GM21390 (cell line): ENCODE results near the gene PIEZO1.

Experiments used
- ATAC-seq: cut with Tn5 transposase; IDR thresholded peaks from one replicate; pipeline ENCODE4 v1.9.1; 2021; ENCODE audit not compliant: unreplicated experiment

Gene PIEZO1

DNA sequence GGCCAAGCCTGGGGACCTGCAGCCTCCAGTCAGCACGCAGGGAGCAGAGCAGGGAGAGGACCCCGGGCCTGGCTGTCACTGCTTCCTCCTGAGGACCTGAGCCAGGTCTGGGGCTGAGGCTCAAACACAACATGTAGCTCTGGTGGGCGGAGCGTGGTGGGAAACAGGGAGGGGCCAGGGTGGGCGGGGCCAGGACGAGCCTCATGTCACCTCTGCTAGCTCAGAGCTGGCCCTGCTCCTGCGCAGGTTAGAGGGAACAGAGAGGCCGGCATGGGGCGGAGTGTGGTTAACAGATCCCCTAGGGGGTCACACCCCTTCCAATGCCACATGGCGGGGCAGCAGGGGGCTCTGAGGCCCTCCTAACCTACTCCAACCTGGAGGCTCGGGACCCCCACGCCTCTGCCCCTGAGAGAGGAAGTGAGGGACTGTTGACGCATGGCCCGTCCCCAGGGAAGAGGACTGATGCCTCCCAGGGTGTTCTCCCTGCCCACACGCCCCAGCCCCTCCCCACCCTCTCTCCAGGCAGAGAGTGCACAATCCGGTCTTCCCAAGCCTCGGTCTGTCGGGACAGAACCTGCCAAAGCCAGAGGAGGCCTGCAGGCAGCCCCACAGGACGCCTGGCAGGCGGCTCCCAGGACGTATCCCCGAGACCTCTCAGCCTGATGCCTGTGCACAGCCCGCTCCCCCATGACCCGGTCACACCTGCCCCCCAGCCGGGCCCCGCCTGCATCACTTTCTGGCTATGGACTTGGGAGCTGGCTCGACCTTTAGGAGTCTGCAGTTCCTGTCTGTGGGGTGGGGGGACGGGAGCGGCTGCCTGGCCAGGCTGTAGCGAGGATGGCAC, 15.2 kb downstream of the PIEZO1 start:
- no peak for ATAC-seq

DNA sequence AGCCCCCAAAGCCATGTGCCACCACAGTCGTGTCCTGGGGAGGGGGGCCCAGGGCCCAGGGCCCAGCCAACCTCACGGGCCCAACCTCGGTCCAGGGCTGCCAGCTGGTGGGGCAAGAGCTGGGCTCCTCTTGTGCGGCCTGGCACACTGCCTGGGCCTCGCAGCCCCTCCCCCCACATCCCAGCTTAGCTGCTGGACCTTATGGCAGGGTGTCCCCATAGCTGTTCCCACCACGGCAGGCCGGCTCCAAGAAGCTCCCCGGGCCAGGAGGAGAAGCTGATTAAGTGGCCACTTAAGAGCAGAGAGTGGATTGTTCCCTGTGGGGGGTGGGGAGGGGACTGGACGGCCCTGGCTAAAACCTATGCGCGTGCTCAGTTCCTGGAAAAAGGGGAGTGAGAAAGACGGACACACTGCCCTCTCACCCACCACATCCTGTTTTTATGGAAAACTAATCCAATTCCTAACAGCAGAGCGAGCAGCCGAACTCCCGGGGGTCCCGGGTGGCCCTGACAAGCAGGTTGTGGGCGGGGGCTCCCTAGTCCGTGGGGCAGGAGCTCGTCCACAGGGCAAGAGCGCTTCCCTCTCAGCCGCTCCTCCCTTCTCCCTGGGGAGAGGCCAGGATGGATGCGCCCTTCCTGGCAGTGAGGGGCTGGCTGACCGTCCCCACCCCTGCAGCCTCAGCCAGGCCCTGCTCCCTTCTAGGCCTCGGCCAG, 16.8 kb downstream of the PIEZO1 start:
- no peak for ATAC-seq

DNA sequence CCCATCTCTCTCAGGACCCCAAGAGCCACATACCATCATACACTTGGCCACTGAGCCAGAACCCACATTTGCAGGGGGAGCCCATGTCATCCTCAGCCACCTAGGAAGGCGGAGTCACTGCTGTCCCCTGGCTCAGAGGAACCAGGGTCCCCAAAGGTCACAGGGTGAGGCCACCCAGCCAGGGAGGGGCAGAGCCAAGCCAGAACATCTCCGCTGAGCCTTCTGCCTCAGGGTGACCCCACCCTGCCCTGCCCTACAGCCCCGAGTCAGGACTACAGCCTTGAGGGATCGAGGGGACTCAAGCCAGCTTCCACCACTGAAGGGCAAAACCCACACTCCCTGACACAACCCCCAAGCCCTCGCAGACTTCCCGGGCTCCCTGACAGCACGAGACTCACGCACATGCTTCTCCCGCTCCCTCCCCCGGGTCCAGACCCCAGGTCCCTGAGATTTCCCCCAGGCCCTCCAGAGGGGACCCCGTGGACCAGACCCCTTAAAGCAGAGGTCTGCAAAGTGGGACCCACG, 17.4 kb downstream of the PIEZO1 start:
- no peak for ATAC-seq

DNA sequence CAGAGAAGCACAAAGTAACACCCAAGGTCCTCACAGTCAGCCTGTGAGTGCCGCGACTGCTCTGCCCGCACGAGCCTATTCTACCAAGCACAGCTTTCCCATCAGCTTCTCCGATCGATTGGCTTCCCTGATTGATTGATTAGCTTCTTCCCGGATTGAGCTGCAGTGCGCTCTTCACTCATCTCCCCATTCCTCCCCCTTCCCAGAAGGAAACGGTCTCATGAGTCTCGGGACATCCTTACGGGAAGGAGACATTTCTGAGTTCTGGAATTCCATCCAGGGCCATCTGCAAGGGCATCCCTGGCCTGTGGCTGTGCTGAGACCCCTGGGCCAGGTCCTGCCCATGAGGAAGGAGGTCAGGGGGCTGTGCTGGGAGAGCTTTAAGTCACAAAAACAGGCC, 18.0 kb downstream of the PIEZO1 start:
- ATAC-seq = no peak

DNA sequence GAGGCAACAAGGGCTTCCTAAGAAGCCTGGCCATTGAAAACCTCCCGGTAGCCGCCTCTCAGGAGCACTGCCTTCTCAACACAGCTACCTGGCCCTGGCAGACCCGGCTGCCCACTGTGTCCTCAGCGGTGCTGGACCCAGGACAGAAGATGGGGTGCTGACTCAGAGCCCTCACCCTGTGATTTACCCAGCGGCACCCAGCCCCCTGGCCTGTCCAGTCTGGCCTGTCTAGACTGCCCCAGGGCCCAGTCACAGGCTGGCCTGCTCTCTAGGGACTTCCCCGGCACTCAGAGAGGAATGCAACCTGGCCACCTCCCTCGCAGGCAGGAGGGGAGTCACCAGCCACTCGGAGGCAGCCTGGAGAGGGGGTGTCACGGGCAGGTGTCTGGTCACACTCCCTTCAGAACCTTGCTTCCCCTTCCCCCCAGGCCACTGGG, 20.1 kb downstream of the PIEZO1 start:
- ATAC-seq = no peak

DNA sequence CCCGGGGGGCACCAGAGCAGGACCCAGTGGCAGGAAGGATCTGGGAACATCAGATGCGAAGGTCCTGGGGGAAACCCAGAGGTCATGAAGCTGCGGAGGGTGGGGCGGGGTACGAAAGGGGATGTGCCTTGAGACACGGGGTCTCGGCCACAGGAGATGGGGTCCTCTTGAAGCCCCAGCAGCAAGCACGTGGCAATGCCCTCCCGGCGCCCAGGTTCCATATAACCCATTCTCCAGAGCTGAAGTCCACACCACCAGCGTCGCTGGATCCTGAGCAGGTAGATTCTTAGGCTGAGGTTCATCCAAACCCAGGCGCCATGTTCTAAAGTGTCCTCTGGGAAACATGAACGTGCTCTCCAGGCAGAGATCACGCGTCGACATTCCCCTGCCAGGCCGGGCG, 20.9 kb downstream of the PIEZO1 start:
- no peak for ATAC-seq

DNA sequence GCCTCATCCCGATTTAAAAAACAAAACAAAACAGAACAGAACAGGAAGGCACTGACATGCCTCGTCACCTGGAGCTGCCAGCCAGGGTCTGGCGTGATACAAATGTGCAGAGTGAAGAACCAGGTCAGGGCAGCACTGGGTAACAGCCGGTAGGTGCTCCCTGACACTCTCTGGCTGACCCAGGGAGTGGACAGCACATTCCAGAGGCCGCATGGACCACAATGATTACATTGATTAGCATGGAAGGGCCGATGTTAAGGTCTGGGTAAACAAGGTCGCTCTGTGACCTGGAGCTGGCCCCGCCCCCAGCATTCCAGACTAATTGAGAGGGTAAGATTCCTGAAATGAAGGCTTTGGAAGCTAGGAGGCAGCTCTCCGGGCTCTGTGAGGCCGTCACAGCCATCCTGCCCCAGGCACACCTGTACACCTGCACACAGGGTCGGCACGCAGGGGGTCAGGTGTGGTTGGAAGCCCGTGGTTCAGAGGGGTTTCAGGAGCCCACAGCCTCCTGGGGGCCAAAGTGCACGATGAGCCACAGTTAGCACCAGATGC, 21.4 kb downstream of the PIEZO1 start:
- ATAC-seq = no peak

DNA sequence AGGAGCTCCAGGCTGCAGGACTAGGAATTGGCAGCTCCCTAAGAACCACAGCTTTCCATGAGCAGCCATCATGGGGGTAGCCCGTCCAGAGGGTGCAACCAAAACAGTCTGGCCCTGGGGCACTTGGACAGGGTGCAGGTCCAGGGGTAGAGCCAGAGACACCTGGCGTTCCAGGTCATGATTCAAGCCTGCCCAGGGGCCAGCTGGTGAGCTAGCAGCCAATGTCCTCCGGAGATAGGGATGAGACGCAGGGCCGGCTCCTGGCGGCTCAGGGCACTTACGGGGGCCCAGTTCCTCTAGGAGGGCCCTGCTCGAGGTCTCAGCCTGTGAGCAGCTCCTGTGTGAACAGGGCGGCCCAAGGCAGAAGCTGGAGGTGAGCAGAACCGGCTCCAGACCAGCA, 22.1 kb downstream of the PIEZO1 start:
- no peak for ATAC-seq

DNA sequence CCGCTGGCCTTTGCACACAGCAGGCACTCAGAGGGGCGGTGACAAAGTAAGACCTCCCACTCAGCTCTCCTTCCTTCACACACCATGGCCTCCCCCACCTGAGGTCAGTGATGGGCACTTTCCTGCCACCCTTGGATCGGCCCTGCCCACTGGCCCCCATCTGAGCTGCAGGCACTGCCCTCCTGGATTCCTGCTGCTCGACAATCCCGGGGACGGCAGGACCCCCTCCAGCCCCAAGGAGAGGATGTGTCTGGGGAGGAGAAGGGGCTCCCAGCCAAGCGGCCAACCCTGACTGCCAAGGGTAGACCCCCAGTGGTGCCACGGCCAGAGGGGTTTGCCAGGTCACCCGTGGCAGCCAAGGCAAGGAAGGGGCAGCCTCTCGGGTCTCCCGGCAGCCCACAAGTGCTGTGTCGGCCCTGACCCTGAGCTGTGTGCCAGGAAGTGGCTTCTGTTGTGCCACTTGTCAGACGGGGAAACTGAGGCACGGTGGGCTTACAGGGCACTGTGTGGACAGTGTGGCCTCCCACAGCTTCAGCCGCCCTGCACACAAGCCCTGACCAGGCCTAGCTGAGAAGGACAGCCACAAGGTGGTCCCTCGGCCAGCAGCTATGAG, 22.7 kb downstream of the PIEZO1 start:
- ATAC-seq = no peak

DNA sequence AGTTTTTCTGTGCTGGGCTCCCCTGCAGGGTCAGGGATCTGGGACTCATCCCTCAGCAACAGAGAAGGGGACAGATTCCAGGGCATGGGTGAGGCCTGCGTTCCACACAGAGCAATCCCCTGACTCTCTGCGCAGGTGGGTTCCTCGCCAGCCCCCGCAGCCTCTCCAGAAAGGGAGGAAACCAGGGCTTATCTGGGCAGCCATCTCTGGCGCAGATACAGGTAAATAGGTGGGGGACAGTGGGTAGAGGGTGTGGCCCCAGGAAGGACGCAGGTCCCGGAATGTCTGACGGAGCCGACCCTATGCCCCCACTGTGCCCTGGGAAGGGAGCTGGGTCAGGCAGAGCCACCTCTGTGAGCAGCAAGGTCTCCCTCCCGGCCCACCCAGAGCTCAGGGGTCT, 23.2 kb downstream of the PIEZO1 start:
- no peak for ATAC-seq

DNA sequence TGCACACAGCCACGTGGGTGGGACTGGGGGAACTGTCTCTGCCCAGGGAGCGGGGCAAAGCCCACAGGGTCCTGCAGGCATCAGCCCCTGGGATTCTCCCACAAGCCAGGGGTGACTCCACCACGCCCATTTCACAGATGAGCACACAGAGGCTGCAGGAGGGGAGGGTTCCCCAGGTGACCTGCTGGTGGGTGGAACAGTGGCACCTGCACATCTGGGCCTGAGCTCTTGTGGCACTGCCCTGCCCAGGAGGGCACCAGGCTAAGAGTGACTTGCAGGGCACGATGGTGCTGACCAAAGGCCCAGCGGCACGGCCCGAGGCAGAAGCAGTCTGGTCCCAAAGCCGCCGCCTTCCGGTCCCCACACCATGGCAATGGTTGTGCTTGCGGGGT, 23.9 kb downstream of the PIEZO1 start:
- ATAC-seq = no peak

DNA sequence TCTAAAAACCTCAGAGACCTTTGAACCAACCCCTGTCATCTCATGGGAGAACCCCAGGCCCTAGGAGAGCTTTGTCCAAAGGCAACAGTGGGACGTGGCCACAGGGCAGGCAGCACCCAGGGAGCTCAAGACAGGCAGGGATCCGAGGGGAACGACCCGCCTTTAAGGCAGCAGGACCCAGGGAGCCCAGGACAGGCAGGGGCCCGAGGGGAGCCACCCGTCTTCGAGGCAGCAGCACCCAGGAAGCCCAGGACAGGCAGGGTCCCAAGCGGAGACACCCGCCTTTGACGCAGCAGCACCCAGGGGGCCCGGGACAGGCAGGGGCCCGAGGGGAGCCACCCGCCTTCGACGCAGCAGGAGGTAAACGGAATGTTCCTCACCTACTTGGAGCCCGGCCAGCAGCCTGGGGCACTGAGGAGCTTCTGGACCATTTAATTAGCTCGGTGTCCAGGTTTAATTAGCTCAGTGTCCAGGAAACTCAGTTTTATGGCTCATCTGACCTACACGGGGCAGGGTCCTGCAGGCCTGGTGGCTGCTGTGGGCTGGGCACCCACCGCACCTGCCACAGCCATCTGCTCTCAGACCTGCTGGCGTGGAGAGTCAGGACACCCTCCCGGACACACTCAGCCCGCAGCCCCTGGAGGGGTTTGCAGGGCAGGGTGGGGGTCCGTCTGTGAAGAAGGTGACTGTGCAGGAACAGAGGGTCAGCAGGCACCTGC, 24.4 kb downstream of the PIEZO1 start:
- no peak for ATAC-seq

DNA sequence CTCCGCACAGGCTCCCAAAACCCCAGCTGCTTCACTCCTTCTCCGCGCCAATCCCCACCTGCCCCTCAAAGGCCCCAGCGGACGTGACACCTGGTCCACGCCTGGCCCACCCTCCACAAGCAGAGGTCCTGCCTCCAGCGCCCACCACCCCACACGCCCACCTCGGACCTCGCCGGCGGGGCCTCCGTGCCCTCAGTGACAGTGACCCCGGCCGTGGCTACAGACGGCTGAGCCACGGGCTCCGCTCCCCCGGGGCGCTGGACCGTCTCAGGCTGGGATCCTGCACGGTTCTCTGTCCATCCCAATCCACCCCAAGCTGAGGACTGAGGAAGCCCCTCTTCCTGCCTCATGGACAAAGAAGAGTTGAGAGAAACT, 25.1 kb downstream of the PIEZO1 start:
- ATAC-seq = no peak

DNA sequence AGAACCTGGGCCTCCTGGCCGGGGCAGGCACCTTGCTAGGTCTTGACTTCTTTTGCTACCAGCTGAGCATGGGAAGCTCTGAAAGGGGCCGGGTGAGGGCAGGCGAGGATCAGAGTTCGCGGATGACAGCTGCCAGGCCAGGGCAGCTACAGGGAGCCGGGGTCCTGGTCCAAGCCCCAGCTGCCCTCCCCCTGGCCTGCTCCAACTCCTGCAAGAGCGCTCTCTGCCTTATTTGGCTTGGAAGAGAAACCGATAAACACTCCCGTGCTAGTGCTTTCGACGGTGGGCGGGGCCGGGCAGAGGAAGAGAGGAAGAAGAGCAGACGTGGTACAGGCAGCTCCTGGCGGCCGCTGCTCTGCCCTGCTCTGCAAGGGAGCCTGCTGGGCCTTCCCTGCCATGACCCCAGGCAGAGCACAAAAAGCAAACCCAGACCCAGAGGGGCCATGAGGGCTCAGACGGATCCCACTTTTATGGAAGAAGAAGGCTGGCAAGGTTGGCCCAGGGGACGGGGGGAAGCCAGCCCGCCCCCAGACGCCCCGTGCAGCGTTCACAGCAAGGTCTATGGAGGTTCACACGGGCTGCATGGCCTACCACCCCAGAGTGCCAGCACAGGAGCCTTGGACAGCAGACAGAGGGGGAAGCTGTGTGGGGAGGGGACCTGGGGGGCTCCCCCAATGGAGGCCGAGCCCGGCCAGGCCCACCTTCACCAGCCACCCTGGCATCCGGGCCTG, 25.6 kb downstream of the PIEZO1 start:
- no peak for ATAC-seq

DNA sequence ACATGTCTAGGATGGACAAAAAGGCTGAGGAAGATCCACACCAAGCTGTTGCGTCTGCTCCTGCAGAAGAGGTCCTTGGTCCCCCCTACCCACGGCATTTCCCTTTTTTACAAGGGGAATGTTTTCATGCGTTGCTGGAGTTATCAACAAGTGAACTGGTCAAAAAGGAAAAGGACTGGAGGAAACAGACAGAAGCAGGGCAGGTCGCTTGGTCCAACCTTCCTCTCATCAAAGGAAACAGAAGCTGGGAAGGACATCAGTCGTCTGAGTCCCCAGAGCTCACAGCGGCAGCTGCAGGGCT, 26.1 kb downstream of the PIEZO1 start:
- no peak for ATAC-seq

DNA sequence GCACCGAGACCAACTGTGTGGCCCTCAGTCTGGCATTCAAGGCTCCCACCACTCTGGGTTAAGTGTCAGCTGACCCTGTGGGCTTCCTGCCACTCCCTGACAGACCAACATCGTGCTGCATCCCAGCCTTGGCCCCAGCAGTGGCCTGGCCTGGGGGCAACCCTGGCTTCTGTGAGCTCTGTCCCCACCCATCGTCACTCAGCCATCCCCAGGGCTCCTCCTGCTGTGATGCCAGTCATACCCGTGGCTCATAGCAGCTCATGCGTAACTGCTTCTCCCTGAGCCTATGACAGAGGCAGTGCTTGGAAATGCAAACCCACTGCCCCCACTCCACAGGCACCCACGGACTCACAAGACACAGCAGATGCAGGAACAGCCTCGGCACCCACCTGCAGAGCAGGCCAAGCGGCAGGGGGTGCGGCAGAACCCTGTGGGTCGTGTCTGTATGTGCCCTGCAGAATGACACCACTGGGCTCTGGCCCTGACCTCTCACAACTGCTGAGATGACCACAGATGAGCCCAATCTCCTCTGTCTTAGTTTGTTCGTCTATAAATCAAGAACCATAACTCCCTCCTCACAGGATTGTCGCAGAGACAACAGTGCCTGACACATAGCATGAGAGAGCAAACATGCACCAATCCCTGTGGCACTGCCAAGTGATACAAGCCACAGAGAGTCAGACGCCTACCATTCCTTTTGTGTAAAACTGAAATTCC, 26.6 kb downstream of the PIEZO1 start:
- no peak for ATAC-seq

DNA sequence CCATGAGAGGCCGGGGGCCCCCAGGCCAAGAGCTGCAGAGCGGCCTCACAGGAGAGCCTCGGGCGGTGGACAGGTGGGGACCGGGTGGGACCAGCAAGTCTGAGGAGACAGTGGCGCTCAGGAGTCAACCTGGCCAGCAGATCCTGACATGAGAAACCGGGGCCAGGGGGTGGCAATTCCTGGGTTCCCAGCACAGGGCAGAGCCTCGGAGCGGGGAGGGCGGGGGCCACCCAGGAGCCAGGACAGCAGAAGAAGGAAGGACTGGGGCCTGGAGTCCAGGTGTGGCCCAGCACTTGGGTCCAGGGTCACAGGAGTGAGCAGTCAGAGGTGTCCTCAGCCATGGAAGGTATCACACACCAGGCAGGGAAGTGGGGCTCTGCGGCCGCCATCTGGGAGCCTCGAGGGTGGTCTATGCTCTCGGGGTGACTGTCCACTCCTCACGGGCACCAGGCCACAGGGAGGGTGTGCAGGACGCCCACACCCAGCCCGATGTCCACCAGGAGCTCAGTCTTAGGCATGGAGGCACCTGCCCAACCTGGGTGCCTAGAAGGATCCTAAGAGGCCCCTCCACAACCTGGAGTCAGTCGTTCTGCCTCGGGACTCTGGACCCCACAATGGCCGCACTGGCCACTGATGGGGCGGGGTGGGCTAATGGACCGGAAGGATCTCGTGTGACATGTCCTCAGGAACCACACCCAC, 29.1 kb downstream of the PIEZO1 start:
- no peak for ATAC-seq

DNA sequence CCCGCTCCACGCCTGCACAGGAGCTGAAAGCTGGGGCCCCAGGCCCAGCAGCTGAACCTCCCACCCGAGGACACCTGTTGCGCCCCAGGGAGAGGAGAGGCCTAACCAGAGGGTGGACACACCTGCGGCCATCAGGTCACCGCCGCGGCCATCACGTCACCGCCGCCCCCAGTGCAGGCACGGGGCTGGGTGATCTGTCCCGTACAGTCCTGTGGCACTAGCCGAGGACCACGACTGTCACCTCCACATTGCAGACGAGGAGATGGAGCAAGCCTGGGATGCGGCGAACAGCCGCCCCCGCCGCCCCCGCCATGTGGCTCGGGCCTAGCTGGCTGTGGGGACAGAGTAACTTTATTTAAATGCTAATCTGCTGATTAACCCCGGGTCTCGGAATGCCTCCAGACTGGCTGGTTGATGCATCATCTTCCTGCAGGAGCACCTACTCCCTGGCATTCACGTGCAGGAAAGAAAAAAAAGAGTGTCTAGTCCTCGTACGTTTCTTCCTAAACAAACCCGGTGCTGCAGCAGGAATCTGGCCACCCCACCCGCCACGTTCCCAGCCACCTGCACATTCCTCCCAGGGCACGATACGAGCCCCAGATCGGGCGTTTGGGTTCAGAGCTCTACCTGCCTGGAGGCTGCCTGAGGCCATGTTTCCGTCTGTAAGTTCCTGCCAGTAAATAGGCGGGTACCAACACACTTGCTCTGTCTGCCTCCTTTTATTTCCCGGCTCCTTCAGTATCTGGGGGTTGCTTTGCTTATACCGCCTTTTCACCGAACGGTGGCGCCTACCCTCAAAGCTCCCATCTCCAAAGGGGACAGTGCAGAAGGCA, 29.9 kb downstream of the PIEZO1 start:
- no peak for ATAC-seq
